WI38 (cell line): ENCODE results near the gene LY86.
A peak's percentile ranks its signal among the peaks of the same experiment; 100 is the strongest.

Experiments used
- H3K4me3 ChIP-seq: 2 replicates; pipeline ENCODE4 v1.5.1; 2011; ENCODE audit warnings: low read depth, mild to moderate bottlenecking, control low read depth, low read length
- CTCF ChIP-seq: IDR thresholded peaks from 2 replicates; pipeline ENCODE4 v1.5.1; 2012; ENCODE audit warnings: low read depth, mild to moderate bottlenecking, control low read depth, low read length

Gene LY86

DNA sequence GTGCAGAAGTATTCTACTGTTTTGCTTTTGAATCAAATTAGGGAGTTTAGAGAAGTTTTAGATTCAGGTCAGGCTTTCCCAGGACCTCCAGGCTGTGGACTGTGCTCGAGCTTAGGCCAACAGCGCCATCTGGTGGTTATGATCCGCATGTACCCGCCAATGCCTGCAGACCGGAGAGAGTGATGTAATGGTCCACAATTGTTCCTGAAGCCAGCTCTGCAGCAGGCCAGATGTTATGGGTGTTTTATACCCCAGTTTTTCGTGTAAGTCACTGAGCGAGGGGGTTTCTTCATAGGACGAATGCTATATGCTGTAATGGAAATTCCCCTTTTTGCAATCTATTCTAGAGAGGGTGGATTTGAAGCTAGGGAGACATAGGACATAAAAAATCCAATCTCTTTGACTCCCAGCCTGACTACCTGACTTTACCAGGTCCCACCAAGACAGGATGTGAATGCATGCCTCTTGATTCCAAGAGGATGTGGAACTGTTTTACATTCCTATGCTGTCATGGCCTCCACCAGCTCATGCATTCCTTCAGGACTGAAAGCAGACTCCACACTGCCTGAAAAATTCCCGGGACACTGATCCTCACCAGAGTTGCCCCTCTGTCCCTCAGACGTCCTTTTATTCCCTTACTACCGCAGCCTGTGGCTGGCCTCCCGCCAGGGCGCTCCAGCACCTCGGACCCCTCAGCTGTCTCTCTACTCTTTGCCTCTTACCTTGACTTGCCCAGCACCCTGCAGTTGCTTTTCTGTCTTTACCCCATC lies 41.2 kb upstream of the LY86 start:
- peak; percentile 78 for TF ChIP-seq CTCF
- H3K4me3 ChIP-seq, result peak overlapping the region; percentile 28

DNA sequence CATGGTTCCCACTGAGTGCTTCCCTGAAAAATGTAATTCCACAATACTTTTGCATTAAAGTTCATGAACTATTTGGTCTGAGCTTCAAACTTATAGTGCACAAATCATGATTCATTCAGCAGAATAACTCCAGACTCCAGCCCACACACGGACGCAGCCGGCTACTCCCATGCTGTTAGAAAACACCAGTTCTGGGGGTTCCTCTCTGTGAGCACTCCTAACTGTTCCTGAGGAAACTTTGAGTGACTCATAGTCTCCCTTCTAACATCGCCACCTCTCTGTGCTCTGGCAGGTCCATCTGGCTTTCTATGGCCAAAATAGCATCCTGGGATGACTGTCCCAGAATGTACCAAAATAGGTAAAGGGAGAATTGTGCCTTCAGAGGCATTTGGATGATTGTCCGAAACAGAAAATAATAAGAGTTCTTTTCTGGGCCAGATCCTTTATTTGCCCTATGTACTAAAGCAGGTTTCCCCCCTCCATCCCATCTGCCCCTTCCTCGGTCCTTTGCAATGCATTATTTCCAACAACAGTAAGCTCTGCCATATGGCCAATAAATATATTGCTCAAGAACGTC lies 32.3 kb upstream of the LY86 start:
- no peak for TF ChIP-seq CTCF
- H3K4me3 ChIP-seq, result no peak overlapping the region

GRCh38 chr6:6556738-6557503 lies 31.6 kb upstream of the LY86 start:
- H3K4me3 ChIP-seq, result no peak overlapping the region
- peak; percentile 51 for TF ChIP-seq CTCF

- no peak overlapping the region for H3K4me3 ChIP-seq
- no peak for TF ChIP-seq CTCF
Measured at GRCh38 chr6:6557504-6557839, 31.0 kb upstream of the LY86 start.

DNA sequence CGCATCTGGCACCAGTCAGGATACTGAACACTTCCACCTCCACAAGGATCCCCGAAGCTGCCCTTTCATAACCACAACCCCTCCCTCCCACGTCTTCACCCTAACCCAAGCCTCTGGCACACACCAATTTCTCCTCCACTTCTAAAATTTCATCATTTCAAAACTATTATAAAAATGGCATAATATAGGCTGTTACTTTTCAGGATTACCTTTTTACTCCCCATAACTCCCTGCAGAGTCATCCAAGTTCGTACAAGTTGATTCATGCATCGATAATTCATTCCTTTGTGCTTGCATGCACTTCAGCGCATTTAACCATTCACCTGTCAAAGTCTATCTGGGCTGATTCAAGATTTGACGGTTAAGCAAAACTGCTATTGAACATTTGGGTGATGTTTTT lies 30.6 kb upstream of the LY86 start:
- no peak overlapping the region for H3K4me3 ChIP-seq
- TF ChIP-seq CTCF, result no peak

DNA sequence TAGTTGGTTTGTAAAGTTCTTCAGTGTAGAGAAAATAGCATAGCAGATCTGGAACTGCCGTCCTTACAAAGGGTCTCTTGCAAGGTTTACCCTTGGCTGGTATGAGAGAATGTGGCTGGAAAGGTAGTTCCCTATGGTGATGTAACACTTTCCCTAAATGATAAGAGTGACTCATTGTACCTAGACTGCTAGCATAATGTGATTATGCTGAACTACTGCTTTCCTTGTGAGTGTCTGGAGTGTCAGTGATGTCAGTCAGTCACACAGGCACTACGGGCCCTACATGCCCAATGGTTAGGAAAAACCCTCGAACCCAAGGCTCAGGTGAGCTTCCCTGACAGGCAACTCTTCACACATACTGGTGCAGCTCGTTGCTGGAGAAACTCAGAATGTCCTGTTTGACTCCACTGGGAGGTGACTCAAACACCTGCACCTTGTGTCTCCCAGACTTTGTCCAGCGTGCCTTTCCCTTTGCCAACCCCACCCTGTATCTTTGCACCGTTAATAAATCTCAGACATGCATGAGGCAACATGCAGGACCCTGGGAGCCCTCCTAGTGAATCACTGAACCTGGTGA lies 28.4 kb upstream of the LY86 start:
- TF ChIP-seq CTCF, result no peak
- H3K4me3 ChIP-seq, result no peak overlapping the region

GRCh38 chr6:6560909-6561308 lies 27.6 kb upstream of the LY86 start:
- TF ChIP-seq CTCF, result no peak
- H3K4me3 ChIP-seq, result no peak overlapping the region
